HL-60/S4 treated with retinoic acid at 250 ng/mL for 4 days and 3 days (cell line): ENCODE measurements around the gene NTRK3.

Experiments
- in situ Hi-C: fragments of 300-500 bp; cut with MboI; formaldehyde crosslinking; loops from 2 replicates; pipeline ENCODE4 v1.7.0; 2022; ENCODE audit warnings: low sequenced_read_pairs

Gene NTRK3

GRCh38 chr15:88232771-88233201 is 23.8 kb downstream of the NTRK3 start:
- in situ Hi-C loops: no loop called here

- in situ Hi-C loops: no loop called here
Observed at GRCh38 chr15:88231909-88232644, 24.5 kb downstream of the NTRK3 start.

- in situ Hi-C loops: no loop called here
Observed at GRCh38 chr15:88230823-88231222, 25.7 kb downstream of the NTRK3 start.

- in situ Hi-C loops: no loop called here
Observed at GRCh38 chr15:88225461-88225860, 31.1 kb downstream of the NTRK3 start.

- in situ Hi-C loops: no loop called here
Observed at GRCh38 chr15:88223084-88223483, 33.5 kb downstream of the NTRK3 start.

- in situ Hi-C loops: no loop called here
Observed at GRCh38 chr15:88221836-88222235, 34.7 kb downstream of the NTRK3 start.

- in situ Hi-C loops: no loop called here
Observed at GRCh38 chr15:88220443-88221335, 35.9 kb downstream of the NTRK3 start.

- in situ Hi-C loops: no loop called here
Observed at GRCh38 chr15:88219623-88220022, 36.9 kb downstream of the NTRK3 start.

GRCh38 chr15:88218557-88219221 is 37.9 kb downstream of the NTRK3 start:
- in situ Hi-C loops: no loop called here

GRCh38 chr15:88215066-88215648 is 41.4 kb downstream of the NTRK3 start:
- in situ Hi-C loops: no loop called here

- in situ Hi-C loops: no loop called here
Observed at GRCh38 chr15:88209111-88209510, 47.4 kb downstream of the NTRK3 start.

GRCh38 chr15:88208396-88208795 is 48.1 kb downstream of the NTRK3 start:
- in situ Hi-C loops: no loop called here

- in situ Hi-C loops: no loop called here
Observed at GRCh38 chr15:88207565-88207964, 49.0 kb downstream of the NTRK3 start.

- in situ Hi-C loops: no loop called here
Observed at GRCh38 chr15:88204584-88204983, 52.0 kb downstream of the NTRK3 start.

- in situ Hi-C loops: no loop called here
Observed at GRCh38 chr15:88202231-88202630, 54.3 kb downstream of the NTRK3 start.

GRCh38 chr15:88201207-88201606 is 55.3 kb downstream of the NTRK3 start:
- in situ Hi-C loops: no loop called here

GRCh38 chr15:88196961-88197360 is 59.6 kb downstream of the NTRK3 start:
- in situ Hi-C loops: no loop called here

- in situ Hi-C loops: no loop called here
Observed at GRCh38 chr15:88194162-88194561, 62.4 kb downstream of the NTRK3 start.

GRCh38 chr15:88193415-88193814 is 63.1 kb downstream of the NTRK3 start:
- in situ Hi-C loops: no loop called here

- in situ Hi-C loops: no loop called here
Observed at GRCh38 chr15:88191812-88192165, 64.8 kb downstream of the NTRK3 start.

- in situ Hi-C loops: no loop called here
Observed at GRCh38 chr15:88190232-88190631, 66.3 kb downstream of the NTRK3 start.
